ENCODE measurements around the gene KCNJ9. TPM values are rescaled to one million over a fixed set of nuclear protein-coding genes. Genes with fewer than 3 reads are reported as not detected.
"Not testable (repeated sequence)": the region's sequence is repeated elsewhere in the genome, so short reads cannot be mapped to it uniquely, and the experiment has no call there.

The KCNJ9 gene
- total RNA-seq, 1 experiment from 2014 or later, result not detected

GRCh38 chr1:160124705-160125478 is 43.6 kb downstream of the KCNJ9 start:
- Histone ChIP-seq H3F3A (ENCODE audit: insufficient read depth, low read depth) (peaks cover 19% of the 10 kb centered on the region; the same call in 1 of the 2 replicates), H3K9me2 (ENCODE audit: insufficient read depth) (no peaks in the 10 kb centered on the region), H3K27me3 (ENCODE audit: insufficient read depth, low read depth) (no peaks in the 10 kb centered on the region), H4K20me1 (ENCODE audit: insufficient read depth) (no peaks in the 10 kb centered on the region), H3K4me2 (peak overlapping the region; percentile 67), H3K27ac (peak overlapping the region; percentile 89), H3K4me3 (peak overlapping the region; percentile 8; the same call in 1 of the 2 replicates), H3K79me2 (ENCODE audit: low read depth) (no peaks in the 10 kb centered on the region), H3K4me1 (replicated peaks; ENCODE audit: insufficient read depth) (peaks cover 48% of the 10 kb centered on the region), H3K36me3 (ENCODE audit: low read depth) (no peaks in the 10 kb centered on the region), H3K9me3 (ENCODE audit: insufficient read depth, low read depth) (no peaks in the 10 kb centered on the region), H2AFZ (peak overlapping the region; percentile 18; the same call in 1 of the 2 replicates)
- TF ChIP-seq EZH2 (IDR thresholded peaks at IDR 0.05; ENCODE audit: low read depth), result no peak
- TF ChIP-seq CTCF (conservative IDR thresholded peaks at IDR 0.05), result peak; percentile 52; the same call in 1 of the 2 replicates
- intact Hi-C loops (cut with micrococcal nuclease; ENCODE audit: unreplicated experiment), result loop anchor here (1.0 kb wide), 1 partner anchor 24 kb away; no protein-coding TSS in a partner anchor
- CTCF ChIA-PET, result interaction anchor here (1.5 to 2.2 kb wide), 2 partner anchors 16 to 68 kb away, joined by 4 to 9 read pairs; no protein-coding TSS in a partner anchor
- DNase-seq, result peak; percentile 79 to 100
- POLR2A ChIA-PET (ENCODE audit: unreplicated experiment), result interaction anchor here (0.5 kb wide), 1 partner anchor 104 kb away, joined by 3 read pairs; no protein-coding TSS in a partner anchor
- BruUV-seq (replicated peaks), result no TSS peak

GRCh38 chr1:160125746-160126145 is 44.4 kb downstream of the KCNJ9 start:
- peak in 1 of 2 experiments; percentile 6 for DNase-seq
- peak overlapping the region; percentile 67 for H3K4me2 ChIP-seq

GRCh38 chr1:160126342-160126741 is 45.0 kb downstream of the KCNJ9 start:
- DNase-seq; H2AFZ ChIP-seq; H3K36me3 ChIP-seq (ENCODE audit: low read depth); H3K79me2 ChIP-seq (ENCODE audit: low read depth); intact Hi-C loops (cut with micrococcal nuclease; ENCODE audit: unreplicated experiment); POLR2A ChIA-PET (ENCODE audit: unreplicated experiment); BruUV-seq (replicated peaks); H4K20me1 ChIP-seq (ENCODE audit: insufficient read depth); H3K9me2 ChIP-seq (ENCODE audit: insufficient read depth); H3K4me2 ChIP-seq; H3K9me3 ChIP-seq (ENCODE audit: insufficient read depth, low read depth); H3K27me3 ChIP-seq (ENCODE audit: insufficient read depth, low read depth); H3K4me3 ChIP-seq: not testable (repeated sequence)
- Histone ChIP-seq H3K4me1 (replicated peaks; ENCODE audit: insufficient read depth) (peaks cover 62% of the 10 kb centered on the region), H3K27ac (peak overlapping the region; percentile 89; the same call in 1 of the 2 replicates), H3F3A (ENCODE audit: insufficient read depth, low read depth) (peaks cover 19% of the 10 kb centered on the region; the same call in 1 of the 2 replicates)
- CTCF ChIA-PET, result interaction anchor here (2.2 kb wide), 1 partner anchor 17 kb away, joined by 9 read pairs; no protein-coding TSS in a partner anchor

More at GRCh38 chr1:160125746-160126145, 44.4 kb downstream of the KCNJ9 start:
- ChIA-PET POLR2A (ENCODE audit: unreplicated experiment) (interaction anchor here (0.5 kb wide), 1 partner anchor 103 kb away, joined by 3 read pairs; no protein-coding TSS in a partner anchor), CTCF (interaction anchor here (2.2 kb wide), 1 partner anchor 17 kb away, joined by 9 read pairs; no protein-coding TSS in a partner anchor)
- H4K20me1 ChIP-seq (ENCODE audit: insufficient read depth), result no peaks in the 10 kb centered on the region
- no peak for TF ChIP-seq CTCF (conservative IDR thresholded peaks at IDR 0.05)
- TF ChIP-seq EZH2 (IDR thresholded peaks at IDR 0.05; ENCODE audit: low read depth), result no peak
- no peaks in the 10 kb centered on the region for H3K9me3 ChIP-seq (ENCODE audit: insufficient read depth, low read depth)
- H3K27me3 ChIP-seq (ENCODE audit: insufficient read depth, low read depth), result no peaks in the 10 kb centered on the region
- intact Hi-C loops (cut with micrococcal nuclease; ENCODE audit: unreplicated experiment), result no loop called here
- H3K4me1 ChIP-seq (replicated peaks; ENCODE audit: insufficient read depth), result peaks cover 56% of the 10 kb centered on the region
- H3K79me2 ChIP-seq (ENCODE audit: low read depth), result no peaks in the 10 kb centered on the region
- H3K9me2 ChIP-seq (ENCODE audit: insufficient read depth), result no peaks in the 10 kb centered on the region
- H3K36me3 ChIP-seq (ENCODE audit: low read depth), result no peaks in the 10 kb centered on the region
- peak overlapping the region; percentile 89 for H3K27ac ChIP-seq
- no peak overlapping the region; the same call in 1 of the 2 replicates for H2AFZ ChIP-seq
- no peak overlapping the region for H3K4me3 ChIP-seq
- BruUV-seq (replicated peaks), result no TSS peak
- peaks cover 19% of the 10 kb centered on the region; the same call in 1 of the 2 replicates for H3F3A ChIP-seq (ENCODE audit: insufficient read depth, low read depth)

Measured in PC-9 (cell line).